A549 (cell line): ENCODE data around the gene TEAD4.

Experiments used
- ELK1 ChIP-seq: fragments of 150-350 bp; IDR thresholded peaks from 2 replicates; pipeline ENCODE4 v1.6.1; 2014; ENCODE audit warnings: low read depth, mild to moderate bottlenecking, low read length
- JUNB ChIP-seq: fragments of >200 bp; sonication (Bioruptor Twin); formaldehyde crosslinking; IDR thresholded peaks from 2 replicates; pipeline ENCODE4 v1.6.1; 2016
- NR3C1 ChIP-seq: fragments of >200 bp; sonication (Bioruptor Twin); formaldehyde crosslinking; IDR thresholded peaks from 3 replicates; pipeline ENCODE4 v1.6.1; 2017
- PHF8 ChIP-seq: fragments of 200-600 bp; sonication (generic); IDR thresholded peaks from 2 replicates; pipeline ENCODE4 v1.6.1; 2016; ENCODE audit warnings: low read depth, mild to moderate bottlenecking, antibody characterized with exemption, moderate library complexity, borderline replicate concordance
- RARB ChIP-seq: fragments of 250-450 bp; sonication (Bioruptor Pico); IDR thresholded peaks from 2 replicates; pipeline ENCODE4 v1.8.0; 2021; ENCODE audit warnings: mild to moderate bottlenecking, moderate library complexity
- REST ChIP-seq: fragments of 200-600 bp; sonication (generic); IDR thresholded peaks from 2 replicates; pipeline ENCODE4 v1.6.1; 2016; ENCODE audit warnings: antibody characterized with exemption, mild to moderate bottlenecking, moderate library complexity
- SMC3 ChIP-seq: fragments of >200 bp; sonication (Bioruptor Twin); formaldehyde crosslinking; IDR thresholded peaks from 3 replicates; pipeline ENCODE4 v1.6.1; 2018; ENCODE audit warnings: inconsistent platforms
- ZFP36 ChIP-seq: fragments of 450-650 bp; IDR thresholded peaks from 2 replicates; pipeline ENCODE4 v1.6.1; 2014; ENCODE audit warnings: borderline replicate concordance; ENCODE audit not compliant: partially characterized antibody
- TF ChIP-seq, protein P1 (sequence below): fragments of >200 bp; sonication (Bioruptor Twin); formaldehyde crosslinking; IDR thresholded peaks from 3 replicates; pipeline ENCODE4 v1.5.1; 2016

GRCh38 chr12:3071107-3071506, 111.9 kb downstream of the TEAD4 start:
- TF ChIP-seq NR3C1 (no peak), SMC3 (no peak), RARB (no peak), ELK1 (no peak), JUNB (no peak), REST (no peak), PHF8 (no peak), ZFP36 (no peak)
- TF ChIP-seq, protein P1, sequence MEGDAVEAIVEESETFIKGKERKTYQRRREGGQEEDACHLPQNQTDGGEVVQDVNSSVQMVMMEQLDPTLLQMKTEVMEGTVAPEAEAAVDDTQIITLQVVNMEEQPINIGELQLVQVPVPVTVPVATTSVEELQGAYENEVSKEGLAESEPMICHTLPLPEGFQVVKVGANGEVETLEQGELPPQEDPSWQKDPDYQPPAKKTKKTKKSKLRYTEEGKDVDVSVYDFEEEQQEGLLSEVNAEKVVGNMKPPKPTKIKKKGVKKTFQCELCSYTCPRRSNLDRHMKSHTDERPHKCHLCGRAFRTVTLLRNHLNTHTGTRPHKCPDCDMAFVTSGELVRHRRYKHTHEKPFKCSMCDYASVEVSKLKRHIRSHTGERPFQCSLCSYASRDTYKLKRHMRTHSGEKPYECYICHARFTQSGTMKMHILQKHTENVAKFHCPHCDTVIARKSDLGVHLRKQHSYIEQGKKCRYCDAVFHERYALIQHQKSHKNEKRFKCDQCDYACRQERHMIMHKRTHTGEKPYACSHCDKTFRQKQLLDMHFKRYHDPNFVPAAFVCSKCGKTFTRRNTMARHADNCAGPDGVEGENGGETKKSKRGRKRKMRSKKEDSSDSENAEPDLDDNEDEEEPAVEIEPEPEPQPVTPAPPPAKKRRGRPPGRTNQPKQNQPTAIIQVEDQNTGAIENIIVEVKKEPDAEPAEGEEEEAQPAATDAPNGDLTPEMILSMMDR = no peak
